HEK293T (cell line): ENCODE measurements around the gene MND1.

ENCODE experiments used
- ARNT ChIP-seq: fragments of 450-650 bp; IDR thresholded peaks from 2 replicates; pipeline ENCODE4 v1.6.1; 2017; ENCODE audit warnings: mild to moderate bottlenecking
- BHLHE40 ChIP-seq: fragments of 450-650 bp; IDR thresholded peaks from 2 replicates; pipeline ENCODE4 v1.6.1; 2016; ENCODE audit warnings: mild to moderate bottlenecking, moderate library complexity, borderline replicate concordance
- HDGF ChIP-seq: fragments of 450-650 bp; IDR thresholded peaks from 2 replicates; pipeline ENCODE4 v1.6.1; 2017; ENCODE audit warnings: antibody characterized with exemption, borderline replicate concordance

- TF ChIP-seq ARNT (no peak), HDGF (no peak), BHLHE40 (no peak)
These were observed 2.1 kb downstream of the MND1 start for GRCh38 chr4:153346563-153346962.
